SH-SY5Y (cell line): ENCODE data around the gene NAA16.

ENCODE experiments used
- GATA2 ChIP-seq: IDR thresholded peaks from 2 replicates; pipeline ENCODE4 v1.6.1; 2011; ENCODE audit warnings: mild to moderate bottlenecking, low read depth, low read length
- GATA3 ChIP-seq: IDR thresholded peaks from 2 replicates; pipeline ENCODE4 v1.6.1; 2011; ENCODE audit warnings: low read depth, mild to moderate bottlenecking, low read length, moderate library complexity

DNA sequence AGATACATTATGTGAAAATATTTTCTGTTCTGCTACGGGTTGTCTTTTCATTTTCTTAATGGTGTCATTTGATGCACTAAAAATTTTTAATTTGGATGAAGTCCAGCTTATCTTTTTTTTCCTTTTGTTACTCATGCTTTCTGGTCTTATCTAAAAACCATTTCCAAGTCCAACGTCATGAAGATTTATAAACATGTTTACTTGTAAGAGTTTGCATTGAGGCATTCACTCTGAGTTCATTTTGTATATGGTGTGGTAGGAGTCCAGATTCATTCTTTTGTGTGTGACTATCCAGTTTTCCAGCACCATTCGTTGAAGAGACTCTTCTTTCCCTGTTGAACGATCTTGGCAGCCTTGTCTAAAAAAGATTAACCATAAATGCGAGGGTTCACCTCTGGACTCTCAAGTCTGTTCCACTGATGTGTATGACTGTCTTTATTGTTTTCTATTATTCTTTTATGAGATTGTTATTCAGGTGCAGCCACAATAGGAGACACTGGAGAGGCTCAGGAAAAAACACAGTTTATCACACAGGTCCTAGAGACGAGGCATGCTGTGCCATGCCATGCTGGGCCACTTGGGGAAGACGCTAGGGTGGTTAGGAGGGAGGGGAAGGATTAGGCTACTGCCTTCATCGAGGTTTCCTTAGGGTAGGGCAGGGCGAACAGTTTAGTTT, 35.0 kb downstream of the NAA16 start:
- TF ChIP-seq GATA2 (no peak), GATA3 (no peak)
